HepG2 (cell line): ENCODE measurements around the gene ATG7. TPM values are rescaled to one million over a fixed set of nuclear protein-coding genes. Genes with fewer than 3 reads are reported as not detected.
A peak's percentile ranks its signal among the peaks of the same experiment; 100 is the strongest.

Experiments
- ATAC-seq: fragments of 200-7000 bp; cut with Tn5 transposase; 3 replicates; pipeline ENCODE4 v1.9.1; 2020; ENCODE audit warnings: mild to moderate bottlenecking, moderate library complexity
- BruUV-seq: library from RNA; stranded (reverse); fragments of 400-500 nt; replicated peaks from 2 replicates; lab custom pipeline; 2021; lab: Mats Ljungman, UMichigan
- CTCF ChIA-PET: fragments of 300-600 bp; formaldehyde crosslinking; extraction: SDS; loops from one replicate; lab custom pipeline; 2021; ENCODE audit warnings: low total read pairs, inconsistent platforms, low intra/inter-chr PET ratio; lab: Yijun Ruan, JAX
- POLR2A ChIA-PET: fragments of 350-600 bp; sonication (Branson Sonifier 250); formaldehyde crosslinking; loops from one replicate; lab custom pipeline; 2020; ENCODE audit warnings: antibody characterized with exemption, inconsistent platforms; lab: Yijun Ruan, JAX
- DNase-seq: peaks from one replicate; pipeline ENCODE4 v3.0.0-alpha.2; 2015; ENCODE audit warnings: low spot score
- FAIRE-seq: peaks from 3 replicates; lab custom pipeline; 2011; peaks lifted over from hg19 to GRCh38; lab: Jason Lieb, UNC
- H2AFZ ChIP-seq: one replicate; pipeline ENCODE4 v1.6.1; 2011; ENCODE audit warnings: low read length, inconsistent platforms
- H3K27ac ChIP-seq: fragments of 300-600 bp; 3 replicates; pipeline ENCODE4 v1.8.0; 2011; ENCODE audit warnings: mixed run types, mild to moderate bottlenecking, mixed read lengths, low read length, inconsistent platforms; ENCODE audit not compliant: insufficient read depth; ENCODE audit errors: extremely low read length
- H3K27me3 ChIP-seq, 2 experiments: fragments of 200-600 bp in 1 of 2; 2 replicates in 1 of 2; 3 replicates in 1 of 2; pipeline versions ENCODE4 v1.6.0 to v1.8.0; 2011; ENCODE audit warnings: low read length in 2 of 2, mild to moderate bottlenecking in 2 of 2, moderate library complexity in 2 of 2, inconsistent platforms in 1 of 2; ENCODE audit not compliant: insufficient read depth in 2 of 2, control insufficient read depth in 1 of 2
- H3K36me3 ChIP-seq, 2 experiments: fragments of 200-600 bp in 1 of 2; replicated peaks in 1 of 2; 2 replicates in 1 of 2; 3 replicates in 1 of 2; pipeline versions ENCODE4 v1.5.1 to v1.8.0; 2011; ENCODE audit warnings: low read length in 2 of 2, inconsistent platforms in 1 of 2; ENCODE audit not compliant: insufficient read depth in 2 of 2, control insufficient read depth in 1 of 2
- H3K4me1 ChIP-seq: 2 replicates; pipeline ENCODE4 v1.5.1; 2012; ENCODE audit warnings: low read length, inconsistent platforms; ENCODE audit not compliant: insufficient read depth
- H3K4me2 ChIP-seq: 2 replicates; pipeline ENCODE4 v1.6.0; 2011; ENCODE audit warnings: low read depth, low read length, inconsistent platforms
- H3K4me3 ChIP-seq, 3 experiments: fragments of 200-600 bp in 1 of 3; sonication (generic), shearing (Covaris generic) in 1 of 3; replicated peaks in 1 of 3; 2 replicates each; pipeline ENCODE4 v1.5.1; 2011 to 2016; ENCODE audit warnings: low read length in 3 of 3, inconsistent platforms in 2 of 3, low read depth in 2 of 3, mild to moderate bottlenecking in 2 of 3, control low read depth in 1 of 3, mixed read lengths in 1 of 3; ENCODE audit not compliant: insufficient read depth in 1 of 3
- H3K79me2 ChIP-seq: one replicate; pipeline ENCODE4 v1.6.1; 2011; ENCODE audit warnings: low read length, inconsistent platforms; ENCODE audit not compliant: insufficient read depth
- H3K9ac ChIP-seq: 2 replicates; pipeline ENCODE4 v1.6.0; 2011; ENCODE audit warnings: mild to moderate bottlenecking, low read depth, low read length, inconsistent platforms; ENCODE audit not compliant: insufficient read depth
- H3K9me3 ChIP-seq: 2 replicates; pipeline ENCODE4 v1.5.1; 2012; ENCODE audit warnings: mild to moderate bottlenecking, low read length
- H4K20me1 ChIP-seq: 2 replicates; pipeline ENCODE4 v1.6.0; 2011; ENCODE audit warnings: inconsistent platforms, mild to moderate bottlenecking, low read length, moderate library complexity; ENCODE audit not compliant: insufficient read depth
- ATF7 ChIP-seq, 2 experiments: fragments of 450-650 bp in 1 of 2; sonication (generic) in 1 of 2; formaldehyde crosslinking in 1 of 2; IDR thresholded peaks; 2 replicates each; pipeline versions ENCODE4 v1.4.0 to v1.6.1; 2016 to 2020; ENCODE audit warnings: antibody characterized with exemption in 1 of 2, mild to moderate bottlenecking in 1 of 2, missing genetic modification reagents in 1 of 2
- KDM6A ChIP-seq: IDR thresholded peaks from 2 replicates; pipeline ENCODE4 v1.6.1; 2016; ENCODE audit warnings: low read depth
- PAWR ChIP-seq: sonication (generic); formaldehyde crosslinking; IDR thresholded peaks from 2 replicates; pipeline ENCODE4 v1.4.0; 2020; ENCODE audit warnings: missing genetic modification reagents, mild to moderate bottlenecking, borderline replicate concordance
- TCF12 ChIP-seq, 2 experiments: fragments of 450-650 bp in 1 of 2; sonication (generic) in 1 of 2; formaldehyde crosslinking in 1 of 2; IDR thresholded peaks; 2 replicates each; pipeline versions ENCODE4 v1.6.1 to v1.8.0; 2017 to 2022; ENCODE audit warnings: antibody characterized with exemption in 1 of 2, mild to moderate bottlenecking in 1 of 2, missing genetic modification reagents in 1 of 2, moderate library complexity in 1 of 2
- ZNF678 ChIP-seq: sonication (generic); formaldehyde crosslinking; IDR thresholded peaks from 2 replicates; pipeline ENCODE4 v1.4.0; 2020; ENCODE audit warnings: mild to moderate bottlenecking, missing genetic modification reagents
- ZNF747 ChIP-seq: sonication (generic); formaldehyde crosslinking; IDR thresholded peaks from 2 replicates; pipeline ENCODE4 v1.8.1; 2023; ENCODE audit warnings: missing genetic modification reagents, mild to moderate bottlenecking, borderline replicate concordance
- WGBS: methylation state at CpG from one replicate; pipeline ENCODE4 v1.1.6; 2017; ENCODE audit warnings: low lambda C conversion rate; 5-methylcytosine and 5-hydroxymethylcytosine counted together
- in situ Hi-C: cut with HindIII; loops from 2 replicates; pipeline ENCODE4 v1.10.0; 2017; ENCODE audit warnings: low pct_unique_long_range_greater_than_20kb; ENCODE audit not compliant: extremely low pct_ligation_motif_present
- intact Hi-C: fragments of 100-400 bp; cut with micrococcal nuclease; formaldehyde crosslinking; loops from one replicate; pipeline ENCODE4 v1.10.0; 2022; ENCODE audit not compliant: unreplicated experiment
- polyA plus RNA-seq, 8 experiments: library from polyadenylated mRNA; depleted of rRNA in 3 of 8; stranded (reverse) in 7 of 8; unstranded in 1 of 8; fragments of >200 nt; fragmentation: Illumina TruSeq in 4 of 8; extraction: Trizol in 4 of 8; gene quantifications; 2 replicates each; pipeline versions ENCODE4 v1.2.1 to v1.2.3, GENCODE V29; 2011 to 2016; ENCODE audit warnings: low read depth in 4 of 8, missing spikeins in 1 of 8, mixed read lengths in 1 of 8; ENCODE audit not compliant: insufficient read depth in 1 of 8
- total RNA-seq, 5 experiments: library from RNA; depleted of rRNA; stranded (reverse); fragments of >200 nt; fragmentation: Illumina TruSeq; extraction: Trizol; gene quantifications; 2 replicates each; pipeline ENCODE4 v1.2.3, GENCODE V29; 2016; ENCODE audit warnings: low read depth in 1 of 5
- TF ChIP-seq, protein P1 (sequence below): sonication (generic); formaldehyde crosslinking; IDR thresholded peaks from 2 replicates; pipeline ENCODE4 v1.4.0; 2020; ENCODE audit warnings: missing genetic modification reagents, borderline replicate concordance
- TF ChIP-seq, protein P2 (sequence below): sonication (generic); formaldehyde crosslinking; conservative IDR thresholded peaks from 2 replicates; pipeline ENCODE4 v1.4.0; 2020; ENCODE audit warnings: mild to moderate bottlenecking, missing genetic modification reagents, moderate library complexity

The ATG7 gene
- total and polyA plus RNA-seq, 2 of the 13 experiments (the other 11 are each of a cell fraction or from before 2014, with no cell fraction given), result 7.8 to 22.1 TPM

DNA sequence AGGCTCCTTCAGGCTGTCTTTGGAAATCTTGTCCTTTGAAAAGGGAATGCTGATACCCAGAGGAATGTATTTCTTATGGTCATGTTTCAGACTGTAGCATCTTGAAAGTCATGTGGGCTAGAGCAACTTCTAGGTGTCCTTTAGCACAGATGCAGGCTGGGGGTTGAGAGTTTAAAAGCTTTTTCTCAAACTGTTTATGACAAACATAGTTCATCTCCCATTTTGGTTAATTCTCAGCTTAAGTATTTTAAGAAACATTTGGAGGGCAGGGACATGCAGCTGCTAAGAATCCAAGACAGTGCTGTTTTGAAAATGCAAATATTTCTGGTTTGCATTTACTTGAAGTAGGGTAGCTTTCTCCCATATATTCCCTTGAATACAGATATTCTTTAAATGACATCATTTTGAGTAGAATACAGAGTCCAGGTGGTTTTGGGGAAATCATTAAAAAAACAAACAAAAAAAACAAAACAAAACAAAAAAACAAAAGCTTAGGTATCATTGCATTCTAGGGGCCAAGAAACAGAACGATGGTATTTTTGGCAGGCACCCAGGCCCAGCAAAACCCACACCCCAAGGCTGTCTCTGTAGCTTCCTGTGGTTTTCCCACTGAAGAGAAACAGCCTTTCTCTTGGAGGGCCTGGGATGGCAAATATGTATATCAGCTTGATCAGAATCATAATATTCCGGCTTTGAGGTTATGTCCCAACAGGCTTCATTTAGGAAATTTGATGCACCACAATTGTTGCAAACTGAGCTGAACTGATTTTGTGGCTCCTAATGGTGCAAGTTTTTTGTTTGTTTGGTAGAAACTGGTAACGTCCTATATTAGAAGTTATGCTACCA lies 120.0 kb downstream of the ATG7 start:
- ATAC-seq (no peak), FAIRE-seq (no peak), DNase-seq (no peak)
- BruUV-seq, result no TSS peak
- Histone ChIP-seq H3K27ac (no peak overlapping the region), H3K4me3 (no peak overlapping the region), H3K27me3 (no peaks in the 10 kb centered on the region), H3K36me3 (no peaks in the 10 kb centered on the region), H4K20me1 (no peaks in the 10 kb centered on the region), H3K9me3 (no peaks in the 10 kb centered on the region), H3K4me2 (no peak overlapping the region), H3K4me1 (peaks cover 34% of the 10 kb centered on the region), H2AFZ (no peak overlapping the region), H3K9ac (no peak overlapping the region), H3K79me2 (no peaks in the 10 kb centered on the region)
- TF ChIP-seq, protein P1, sequence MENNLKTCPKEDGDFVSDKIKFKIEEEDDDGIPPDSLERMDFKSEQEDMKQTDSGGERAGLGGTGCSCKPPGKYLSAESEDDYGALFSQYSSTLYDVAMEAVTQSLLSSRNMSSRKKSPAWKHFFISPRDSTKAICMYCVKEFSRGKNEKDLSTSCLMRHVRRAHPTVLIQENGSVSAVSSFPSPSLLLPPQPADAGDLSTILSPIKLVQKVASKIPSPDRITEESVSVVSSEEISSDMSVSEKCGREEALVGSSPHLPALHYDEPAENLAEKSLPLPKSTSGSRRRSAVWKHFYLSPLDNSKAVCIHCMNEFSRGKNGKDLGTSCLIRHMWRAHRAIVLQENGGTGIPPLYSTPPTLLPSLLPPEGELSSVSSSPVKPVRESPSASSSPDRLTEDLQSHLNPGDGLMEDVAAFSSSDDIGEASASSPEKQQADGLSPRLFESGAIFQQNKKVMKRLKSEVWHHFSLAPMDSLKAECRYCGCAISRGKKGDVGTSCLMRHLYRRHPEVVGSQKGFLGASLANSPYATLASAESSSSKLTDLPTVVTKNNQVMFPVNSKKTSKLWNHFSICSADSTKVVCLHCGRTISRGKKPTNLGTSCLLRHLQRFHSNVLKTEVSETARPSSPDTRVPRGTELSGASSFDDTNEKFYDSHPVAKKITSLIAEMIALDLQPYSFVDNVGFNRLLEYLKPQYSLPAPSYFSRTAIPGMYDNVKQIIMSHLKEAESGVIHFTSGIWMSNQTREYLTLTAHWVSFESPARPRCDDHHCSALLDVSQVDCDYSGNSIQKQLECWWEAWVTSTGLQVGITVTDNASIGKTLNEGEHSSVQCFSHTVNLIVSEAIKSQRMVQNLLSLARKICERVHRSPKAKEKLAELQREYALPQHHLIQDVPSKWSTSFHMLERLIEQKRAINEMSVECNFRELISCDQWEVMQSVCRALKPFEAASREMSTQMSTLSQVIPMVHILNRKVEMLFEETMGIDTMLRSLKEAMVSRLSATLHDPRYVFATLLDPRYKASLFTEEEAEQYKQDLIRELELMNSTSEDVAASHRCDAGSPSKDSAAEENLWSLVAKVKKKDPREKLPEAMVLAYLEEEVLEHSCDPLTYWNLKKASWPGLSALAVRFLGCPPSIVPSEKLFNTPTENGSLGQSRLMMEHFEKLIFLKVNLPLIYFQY (CRISPR knock-in tag), result no peak
- TF ChIP-seq ATF7 (IDR thresholded peaks at IDR 0.05) (peak; percentile 33; the same call in 1 of the 2 replicates), ATF7 (CRISPR knock-in tag; IDR thresholded peaks at IDR 0.05) (no peak)
- CTCF ChIA-PET, result no interaction called here
- intact Hi-C loops, result no loop called here
- POLR2A ChIA-PET, result no interaction called here
- WGBS, result 79% methylated on average over 3 of the region's 3 CpGs
- in situ Hi-C loops, result no loop called here

DNA sequence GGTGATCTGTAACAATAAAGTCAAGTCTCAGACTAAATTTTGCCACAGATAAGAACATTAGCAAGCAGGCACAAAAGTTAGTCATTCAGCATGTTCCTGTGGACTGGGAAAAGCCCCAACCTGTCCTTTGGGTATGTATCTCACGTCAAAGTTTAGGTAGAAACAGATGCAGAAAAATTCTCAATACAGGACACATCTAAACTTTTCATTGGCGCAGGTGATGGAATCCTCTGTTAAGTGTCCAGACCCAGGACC lies 120.6 kb downstream of the ATG7 start:
- H3K79me2 ChIP-seq, result no peaks in the 10 kb centered on the region
- H3K36me3 ChIP-seq, result no peaks in the 10 kb centered on the region
- H4K20me1 ChIP-seq, result no peaks in the 10 kb centered on the region
- no peaks in the 10 kb centered on the region for H3K27me3 ChIP-seq
- FAIRE-seq, result no peak
- CTCF ChIA-PET, result no interaction called here
- H2AFZ ChIP-seq, result no peak overlapping the region
- H3K4me3 ChIP-seq, result no peak overlapping the region
- intact Hi-C loops (no loop called here), in situ Hi-C loops (no loop called here)
- BruUV-seq, result no TSS peak
- 100% methylated on average over 2 of the region's 2 CpGs for WGBS
- H3K27ac ChIP-seq, result no peak overlapping the region
- H3K4me2 ChIP-seq, result no peak overlapping the region
- POLR2A ChIA-PET, result no interaction called here
- DNase-seq, result no peak
- H3K4me1 ChIP-seq, result peaks cover 34% of the 10 kb centered on the region
- H3K9me3 ChIP-seq, result no peaks in the 10 kb centered on the region
- ATAC-seq, result no peak
- no peak overlapping the region for H3K9ac ChIP-seq
- TF ChIP-seq, protein P2, sequence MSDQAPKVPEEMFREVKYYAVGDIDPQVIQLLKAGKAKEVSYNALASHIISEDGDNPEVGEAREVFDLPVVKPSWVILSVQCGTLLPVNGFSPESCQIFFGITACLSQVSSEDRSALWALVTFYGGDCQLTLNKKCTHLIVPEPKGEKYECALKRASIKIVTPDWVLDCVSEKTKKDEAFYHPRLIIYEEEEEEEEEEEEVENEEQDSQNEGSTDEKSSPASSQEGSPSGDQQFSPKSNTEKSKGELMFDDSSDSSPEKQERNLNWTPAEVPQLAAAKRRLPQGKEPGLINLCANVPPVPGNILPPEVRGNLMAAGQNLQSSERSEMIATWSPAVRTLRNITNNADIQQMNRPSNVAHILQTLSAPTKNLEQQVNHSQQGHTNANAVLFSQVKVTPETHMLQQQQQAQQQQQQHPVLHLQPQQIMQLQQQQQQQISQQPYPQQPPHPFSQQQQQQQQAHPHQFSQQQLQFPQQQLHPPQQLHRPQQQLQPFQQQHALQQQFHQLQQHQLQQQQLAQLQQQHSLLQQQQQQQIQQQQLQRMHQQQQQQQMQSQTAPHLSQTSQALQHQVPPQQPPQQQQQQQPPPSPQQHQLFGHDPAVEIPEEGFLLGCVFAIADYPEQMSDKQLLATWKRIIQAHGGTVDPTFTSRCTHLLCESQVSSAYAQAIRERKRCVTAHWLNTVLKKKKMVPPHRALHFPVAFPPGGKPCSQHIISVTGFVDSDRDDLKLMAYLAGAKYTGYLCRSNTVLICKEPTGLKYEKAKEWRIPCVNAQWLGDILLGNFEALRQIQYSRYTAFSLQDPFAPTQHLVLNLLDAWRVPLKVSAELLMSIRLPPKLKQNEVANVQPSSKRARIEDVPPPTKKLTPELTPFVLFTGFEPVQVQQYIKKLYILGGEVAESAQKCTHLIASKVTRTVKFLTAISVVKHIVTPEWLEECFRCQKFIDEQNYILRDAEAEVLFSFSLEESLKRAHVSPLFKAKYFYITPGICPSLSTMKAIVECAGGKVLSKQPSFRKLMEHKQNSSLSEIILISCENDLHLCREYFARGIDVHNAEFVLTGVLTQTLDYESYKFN (CRISPR knock-in tag), result no peak
- no peak for TF ChIP-seq ZNF747 (CRISPR knock-in tag)
- TF ChIP-seq KDM6A (CRISPR knock-in tag), result no peak
- TF ChIP-seq ZNF678 (CRISPR knock-in tag), result no peak
- no peak for TF ChIP-seq TCF12 (IDR thresholded peaks at IDR 0.05)
- no peak for TF ChIP-seq TCF12 (CRISPR knock-in tag; IDR thresholded peaks at IDR 0.05)
- no peak for TF ChIP-seq PAWR (CRISPR knock-in tag)
